Rectal smooth muscle tissue (tissue), 1 donor: ENCODE results near the gene TGFBR2.

Experiments
- H3K27ac ChIP-seq: one replicate; pipeline ENCODE4 v1.7.0; 2013; ENCODE audit warnings: low read depth, low read length, inconsistent platforms
- H3K27me3 ChIP-seq: one replicate; pipeline ENCODE4 v1.7.0; 2013; ENCODE audit warnings: low read length; ENCODE audit not compliant: control insufficient read depth, insufficient read depth
- H3K36me3 ChIP-seq: one replicate; pipeline ENCODE4 v1.7.0; 2013; ENCODE audit warnings: low read length; ENCODE audit not compliant: control insufficient read depth, insufficient read depth
- H3K4me1 ChIP-seq: one replicate; pipeline ENCODE4 v1.7.0; 2013; ENCODE audit warnings: low read length; ENCODE audit not compliant: control insufficient read depth, insufficient read depth
- H3K4me3 ChIP-seq: one replicate; pipeline ENCODE4 v1.7.0; 2013; ENCODE audit warnings: low read length
- H3K9ac ChIP-seq: one replicate; pipeline ENCODE4 v1.7.0; 2013; ENCODE audit warnings: low read length

The TGFBR2 gene

DNA sequence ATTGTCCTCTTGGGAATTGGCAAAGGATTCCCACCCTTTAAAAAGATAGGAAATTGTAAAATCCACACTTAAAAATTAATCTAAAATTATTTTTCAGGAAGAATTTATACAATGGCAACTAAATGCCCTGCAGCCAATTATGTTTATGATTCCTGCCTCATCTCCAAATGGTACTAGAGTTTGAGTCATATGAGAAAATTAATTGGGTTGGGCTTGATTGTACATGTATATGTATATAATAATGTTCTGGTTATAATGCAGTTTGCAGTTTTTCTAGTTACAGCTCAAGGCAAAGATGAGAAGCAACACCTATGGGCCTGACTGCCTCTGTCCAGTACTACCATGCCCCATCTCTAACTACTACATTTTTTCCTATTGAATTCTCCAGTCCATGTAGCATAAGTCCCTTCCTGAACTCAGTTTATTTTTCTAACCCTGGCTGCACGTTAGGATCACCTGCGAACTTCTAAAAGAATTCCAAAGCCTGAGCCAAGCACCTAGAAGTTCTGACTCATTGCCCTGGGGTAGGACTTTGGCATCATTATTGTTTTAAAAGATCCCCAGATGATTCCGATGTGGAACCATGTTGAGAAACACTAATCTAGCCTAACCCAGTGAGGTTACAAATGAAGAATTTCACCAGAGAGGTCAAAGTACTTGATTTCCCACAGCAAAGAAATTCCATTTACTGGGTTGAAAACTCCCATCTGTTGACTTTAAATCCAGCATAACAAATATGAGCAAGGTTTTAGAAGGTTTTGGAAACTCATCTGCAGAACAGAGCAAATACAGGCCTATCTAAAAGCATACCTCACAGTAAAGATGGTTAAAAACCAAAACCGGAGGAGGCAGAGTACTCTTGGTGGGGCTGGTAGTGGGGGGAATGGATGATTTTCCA, 19.4 kb downstream of the TGFBR2 start:
- Histone ChIP-seq H3K9ac (no peak overlapping the region), H3K36me3 (no peaks in the 10 kb centered on the region), H3K27ac (peak overlapping the region; percentile 1)

DNA sequence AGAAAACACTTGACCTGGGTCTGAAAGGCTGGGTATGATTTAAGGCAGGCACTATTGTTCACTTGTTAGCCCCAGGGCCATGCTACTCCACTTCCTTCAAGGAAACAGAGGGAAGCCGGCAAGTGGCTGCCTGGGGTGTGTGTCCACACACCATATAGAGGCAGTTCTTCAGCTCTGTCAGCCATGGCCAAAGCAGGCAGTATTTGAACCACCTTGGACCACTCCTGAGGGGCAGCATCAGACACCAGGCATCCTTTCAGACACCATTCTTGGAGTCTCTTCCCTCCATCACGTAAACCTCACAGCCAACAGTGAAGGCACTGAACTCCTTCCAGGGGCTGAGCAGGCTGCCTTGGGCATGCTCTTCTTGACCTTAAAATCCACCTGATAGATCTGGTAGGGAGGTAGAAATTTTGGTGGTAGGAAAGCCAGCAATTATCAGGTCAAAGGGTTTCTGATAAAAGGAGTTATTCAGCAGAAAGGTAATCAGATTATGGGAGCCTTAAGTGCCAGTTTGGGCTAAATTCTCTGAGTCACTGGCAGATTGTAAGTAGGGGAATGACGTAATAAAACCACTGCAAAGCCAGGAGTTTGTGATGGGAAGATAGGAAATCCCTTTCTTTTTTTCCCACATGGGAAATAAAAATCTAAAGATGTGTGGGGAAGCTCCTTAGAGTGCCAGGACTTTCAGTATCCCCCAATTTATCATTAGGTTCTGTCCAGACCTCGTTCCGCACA, 20.2 kb downstream of the TGFBR2 start:
- Histone ChIP-seq H3K4me3 (no peak overlapping the region), H3K4me1 (peaks cover 19% of the 10 kb centered on the region), H3K27me3 (no peaks in the 10 kb centered on the region), H3K9ac (no peak overlapping the region), H3K36me3 (no peaks in the 10 kb centered on the region), H3K27ac (peak overlapping the region; percentile 1)

More for the DNA sequence above, 19.4 kb downstream of the TGFBR2 start:
- Histone ChIP-seq H3K4me3 (no peak overlapping the region), H3K27me3 (no peaks in the 10 kb centered on the region), H3K4me1 (peaks cover 20% of the 10 kb centered on the region)

- H3K36me3 ChIP-seq: no peaks in the 10 kb centered on the region
- H3K4me1 ChIP-seq: peaks cover 25% of the 10 kb centered on the region
- no peak overlapping the region for H3K4me3 ChIP-seq
- no peaks in the 10 kb centered on the region for H3K27me3 ChIP-seq
- no peak overlapping the region for H3K9ac ChIP-seq
- H3K27ac ChIP-seq: no peak overlapping the region
Observed at GRCh38 chr3:30628205-30628900, 22.0 kb downstream of the TGFBR2 start.

- peaks cover 32% of the 10 kb centered on the region for H3K4me1 ChIP-seq
- no peak overlapping the region for H3K27ac ChIP-seq
- H3K27me3 ChIP-seq: no peaks in the 10 kb centered on the region
- H3K9ac ChIP-seq: no peak overlapping the region
- no peak overlapping the region for H3K4me3 ChIP-seq
- no peaks in the 10 kb centered on the region for H3K36me3 ChIP-seq
Observed at GRCh38 chr3:30628901-30629590, 22.6 kb downstream of the TGFBR2 start.

DNA sequence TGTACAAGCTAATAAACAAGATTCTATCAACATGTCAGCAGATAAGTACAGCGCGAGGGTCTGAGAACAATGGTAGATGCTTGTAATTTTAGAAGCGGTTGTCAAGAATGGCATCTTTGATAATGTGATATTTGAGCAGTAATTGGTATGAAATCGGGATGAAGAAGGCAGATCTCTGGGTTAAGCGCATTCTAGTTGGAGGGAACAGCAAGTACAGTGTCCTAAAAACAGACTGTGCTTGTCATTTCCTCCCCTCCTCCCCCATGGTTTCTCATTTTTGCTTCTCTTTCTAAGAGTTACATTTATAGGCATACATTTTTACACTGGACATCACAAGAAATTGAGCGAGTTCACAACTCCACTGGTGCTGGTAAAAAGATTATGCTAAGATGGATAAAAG, 23.3 kb downstream of the TGFBR2 start:
- peak overlapping the region; percentile 21 for H3K27ac ChIP-seq

DNA sequence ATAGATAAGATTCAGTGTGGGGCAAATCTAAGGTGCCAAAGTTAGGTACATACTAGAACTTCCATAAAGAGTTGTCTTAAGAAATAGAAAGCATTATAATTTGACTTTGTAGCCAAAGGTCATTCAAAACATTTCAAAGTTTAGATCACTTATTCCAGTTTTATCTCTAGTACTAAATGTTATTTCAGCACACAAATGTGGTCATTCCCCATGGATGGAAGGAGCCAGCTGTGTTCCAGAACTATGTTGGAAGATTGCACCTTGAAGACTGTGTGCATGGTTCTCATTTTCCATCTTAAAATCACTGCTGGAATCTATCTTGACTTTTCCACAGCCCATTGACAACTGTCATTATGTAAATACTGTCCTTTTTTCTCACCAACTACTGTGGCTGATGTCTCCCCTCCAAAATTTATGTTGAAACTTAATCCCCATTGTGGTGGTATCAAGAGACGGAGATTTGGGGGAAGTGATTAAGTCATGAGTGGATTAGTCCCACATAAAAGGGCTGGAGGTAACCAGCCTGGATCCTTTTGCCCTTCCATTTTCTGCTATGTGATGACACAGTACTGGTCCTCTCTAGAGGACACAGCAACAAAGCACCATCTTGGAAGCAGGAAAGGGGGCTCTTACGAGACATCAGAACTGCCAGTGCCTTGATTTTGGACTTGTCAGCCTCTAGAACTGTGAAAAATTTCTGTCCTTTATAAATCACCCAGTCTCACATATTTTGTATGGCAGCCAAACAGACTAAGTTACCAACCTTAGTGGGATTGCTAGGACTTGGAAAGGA, 24.0 kb downstream of the TGFBR2 start:
- Histone ChIP-seq H3K27me3 (no peaks in the 10 kb centered on the region), H3K27ac (peak overlapping the region; percentile 21), H3K36me3 (no peaks in the 10 kb centered on the region), H3K4me1 (peaks cover 41% of the 10 kb centered on the region), H3K4me3 (no peak overlapping the region), H3K9ac (no peak overlapping the region)

More for the DNA sequence above, 23.3 kb downstream of the TGFBR2 start:
- no peak overlapping the region for H3K9ac ChIP-seq
- H3K36me3 ChIP-seq: no peaks in the 10 kb centered on the region
- H3K4me1 ChIP-seq: peaks cover 38% of the 10 kb centered on the region
- no peak overlapping the region for H3K4me3 ChIP-seq
- no peaks in the 10 kb centered on the region for H3K27me3 ChIP-seq

- H3K27me3 ChIP-seq: no peaks in the 10 kb centered on the region
- H3K36me3 ChIP-seq: no peaks in the 10 kb centered on the region
- peaks cover 39% of the 10 kb centered on the region for H3K4me1 ChIP-seq
- peak overlapping the region; percentile 15 for H3K27ac ChIP-seq
- no peak overlapping the region for H3K4me3 ChIP-seq
- no peak overlapping the region for H3K9ac ChIP-seq
Observed at GRCh38 chr3:30631243-30631904, 25.0 kb downstream of the TGFBR2 start.

- Histone ChIP-seq H3K4me1 (peaks cover 40% of the 10 kb centered on the region), H3K36me3 (no peaks in the 10 kb centered on the region), H3K27ac (peak overlapping the region; percentile 8), H3K4me3 (no peak overlapping the region), H3K9ac (no peak overlapping the region), H3K27me3 (no peaks in the 10 kb centered on the region)
Observed at GRCh38 chr3:30632065-30632464, 25.7 kb downstream of the TGFBR2 start.

DNA sequence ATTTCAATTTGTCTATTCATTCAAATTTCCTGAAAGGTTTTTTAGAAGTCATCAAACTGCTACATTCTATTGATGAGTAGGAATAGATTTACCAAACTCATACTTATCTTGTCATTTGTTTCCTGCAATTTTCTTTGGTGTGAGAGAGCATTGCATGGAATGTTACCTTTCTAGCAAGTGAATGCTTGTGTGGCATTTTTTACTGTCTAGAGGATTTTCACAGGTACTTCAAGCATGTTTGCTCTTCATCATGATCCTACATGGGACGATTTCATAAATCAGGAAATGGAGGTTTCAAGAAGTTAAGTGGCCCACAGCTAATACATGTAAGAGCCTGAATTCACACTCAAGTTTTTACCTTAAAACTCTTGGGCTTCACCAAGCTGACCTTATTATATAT, 26.1 kb downstream of the TGFBR2 start:
- Histone ChIP-seq H3K27ac (peak overlapping the region; percentile 32), H3K36me3 (no peaks in the 10 kb centered on the region), H3K27me3 (no peaks in the 10 kb centered on the region), H3K9ac (no peak overlapping the region), H3K4me3 (no peak overlapping the region), H3K4me1 (peaks cover 40% of the 10 kb centered on the region)

DNA sequence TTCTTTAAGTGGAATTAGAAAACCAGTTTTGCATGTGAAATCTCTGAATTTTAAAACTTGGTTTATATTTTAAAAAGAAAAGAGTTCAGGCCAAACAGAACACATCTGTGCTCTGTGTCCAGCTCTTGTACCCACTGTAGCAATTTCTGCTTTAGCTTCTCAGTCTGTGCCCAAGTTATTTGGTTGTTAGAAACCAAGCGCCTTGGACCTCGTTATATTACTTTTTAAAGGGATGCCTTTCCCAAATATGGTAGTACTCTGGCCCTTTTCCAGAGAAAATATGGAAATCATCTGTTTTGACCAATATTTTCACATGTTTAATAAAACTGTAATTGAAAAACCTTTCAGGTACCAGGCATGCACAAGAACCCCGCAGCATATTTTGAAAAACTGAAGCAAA, 27.3 kb downstream of the TGFBR2 start:
- Histone ChIP-seq H3K4me1 (peaks cover 37% of the 10 kb centered on the region), H3K9ac (no peak overlapping the region), H3K4me3 (no peak overlapping the region), H3K36me3 (no peaks in the 10 kb centered on the region), H3K27ac (peak overlapping the region; percentile 52), H3K27me3 (no peaks in the 10 kb centered on the region)
